Raji (cell line): ENCODE results near the gene LHFPL4.

Experiments used
- POLR2A ChIP-seq: IDR thresholded peaks from 2 replicates; pipeline ENCODE4 v1.6.1; 2011; ENCODE audit warnings: low read depth, low read length, control low read depth; ENCODE audit not compliant: insufficient read depth

Gene LHFPL4

GRCh38 chr3:9499455-9500107 is 54.0 kb downstream of the LHFPL4 start:
- TF ChIP-seq POLR2A = no peak

DNA sequence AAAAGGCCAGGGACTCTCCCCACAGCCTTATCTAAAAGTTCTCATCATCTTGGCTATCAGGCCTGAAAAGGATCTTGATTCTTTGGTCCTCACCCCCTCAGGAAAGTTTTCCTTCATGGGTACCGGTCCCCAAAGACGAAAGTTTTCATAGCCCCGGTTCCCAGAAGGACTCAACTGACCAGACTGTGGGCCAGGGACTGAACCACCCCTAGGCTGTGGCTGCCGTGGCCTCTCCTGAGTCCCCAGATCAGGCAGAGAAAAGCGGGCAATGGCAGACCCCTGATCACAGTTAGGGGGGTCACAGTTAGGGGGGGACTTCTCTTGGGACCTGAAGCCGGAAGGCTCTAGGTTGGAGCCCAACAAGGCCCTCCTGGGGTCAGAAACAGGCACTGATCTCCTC is 54.8 kb downstream of the LHFPL4 start:
- no peak for TF ChIP-seq POLR2A

DNA sequence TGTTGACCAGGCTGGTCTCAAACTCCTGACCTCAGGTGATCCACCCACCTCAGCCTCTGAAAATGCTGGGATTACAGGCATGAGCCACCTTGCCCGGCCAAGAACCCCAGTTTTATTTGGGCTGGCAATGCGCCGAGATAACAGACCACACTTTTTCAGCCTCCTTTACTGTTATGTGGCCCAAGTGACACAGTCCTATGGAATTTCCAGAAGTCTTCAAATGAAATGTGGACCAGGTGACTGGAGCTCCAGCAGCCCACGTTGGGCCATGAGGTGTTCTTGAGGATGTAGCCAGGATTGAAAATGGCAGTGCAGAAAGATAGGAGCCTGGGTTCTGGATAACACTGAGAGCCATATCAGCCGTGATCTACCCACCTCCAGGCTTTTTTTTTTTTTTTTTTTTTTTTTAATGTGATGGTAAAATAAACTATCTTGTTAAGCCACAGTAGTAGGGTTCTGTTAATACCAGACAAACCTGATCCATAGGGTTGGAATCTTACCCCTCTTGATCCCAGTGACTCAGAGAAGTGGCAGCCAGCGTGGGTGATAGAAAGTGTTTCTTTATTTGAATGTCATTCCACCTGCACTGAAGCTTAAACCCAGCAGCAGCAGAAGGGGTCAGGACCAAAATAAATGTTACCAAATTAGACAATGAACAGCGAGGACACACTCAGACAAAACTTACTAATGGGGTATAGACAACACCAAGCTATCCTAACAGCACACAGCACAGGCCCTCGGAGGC is 55.6 kb downstream of the LHFPL4 start:
- no peak for TF ChIP-seq POLR2A

GRCh38 chr3:9496893-9497292 is 56.7 kb downstream of the LHFPL4 start:
- TF ChIP-seq POLR2A = no peak

- TF ChIP-seq POLR2A = no peak
These were observed 62.1 kb downstream of the LHFPL4 start for GRCh38 chr3:9491506-9491905.

DNA sequence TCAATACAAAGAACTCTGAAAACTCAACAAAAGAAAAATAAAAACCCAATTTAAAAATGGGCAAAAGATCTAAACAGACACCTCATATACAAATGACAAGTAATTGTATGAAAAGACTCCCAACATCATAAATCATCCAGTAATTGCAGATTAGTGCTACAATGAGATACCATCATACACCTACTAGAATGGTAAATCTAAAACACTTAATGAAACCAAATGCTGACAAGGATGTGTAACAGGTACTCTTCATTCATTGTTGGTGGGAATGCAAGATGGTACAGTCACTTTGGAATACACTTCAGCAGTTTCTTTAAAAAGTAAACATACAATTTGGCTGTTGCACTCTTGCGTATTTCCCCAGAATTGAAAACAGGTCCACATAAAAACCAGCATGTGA is 68.4 kb downstream of the LHFPL4 start:
- TF ChIP-seq POLR2A = no peak

GRCh38 chr3:9480265-9480664 is 73.4 kb downstream of the LHFPL4 start:
- TF ChIP-seq POLR2A = no peak

GRCh38 chr3:9476935-9477334 is 76.7 kb downstream of the LHFPL4 start:
- no peak for TF ChIP-seq POLR2A

DNA sequence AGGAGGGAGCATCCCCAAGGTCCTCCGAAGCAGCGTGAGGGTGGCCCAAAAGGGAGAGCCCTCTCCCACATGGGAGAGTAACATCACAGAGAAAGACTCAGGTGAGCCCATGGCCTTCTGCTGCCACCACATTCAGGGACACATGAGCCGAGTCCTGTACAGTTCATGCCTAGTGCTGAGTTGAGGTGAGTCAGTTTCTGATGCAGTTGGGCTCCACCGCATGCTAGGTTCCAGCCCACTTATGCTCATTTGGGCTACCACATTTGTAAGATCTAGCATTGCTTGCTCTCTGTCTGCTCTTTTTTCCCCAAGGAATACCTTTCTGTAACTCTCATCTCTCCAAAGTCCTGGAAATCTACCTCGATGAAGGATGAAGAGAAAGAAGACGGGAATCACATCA is 79.1 kb downstream of the LHFPL4 start:
- TF ChIP-seq POLR2A = no peak

DNA sequence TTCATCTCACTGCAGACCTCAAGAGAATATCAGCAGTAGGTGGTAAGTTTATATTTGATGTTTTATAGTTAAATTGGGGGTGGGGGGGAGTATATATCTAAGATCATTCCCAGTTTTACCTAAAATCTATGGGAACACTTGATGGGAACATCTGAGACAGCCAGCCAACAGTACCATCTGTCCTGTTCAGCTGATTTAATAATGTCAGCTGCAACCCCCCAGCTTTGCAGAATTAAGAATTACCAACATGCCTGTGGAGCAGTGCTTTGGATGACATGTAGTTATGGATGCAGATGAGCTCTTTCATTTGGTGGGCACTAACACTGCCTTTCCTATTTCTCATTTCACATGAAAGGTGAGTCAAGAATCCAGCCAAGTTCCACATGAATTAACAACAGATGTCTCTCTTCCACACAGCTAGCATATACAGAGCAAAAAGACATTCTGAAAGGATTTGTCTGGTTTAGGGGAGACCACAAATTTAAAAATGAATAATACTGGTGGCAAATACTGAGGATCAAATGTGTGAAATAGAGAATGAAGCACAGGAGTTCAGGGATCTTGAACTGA is 80.0 kb downstream of the LHFPL4 start:
- TF ChIP-seq POLR2A = no peak

- TF ChIP-seq POLR2A = no peak
These were observed 83.6 kb downstream of the LHFPL4 start for GRCh38 chr3:9469986-9470385.

DNA sequence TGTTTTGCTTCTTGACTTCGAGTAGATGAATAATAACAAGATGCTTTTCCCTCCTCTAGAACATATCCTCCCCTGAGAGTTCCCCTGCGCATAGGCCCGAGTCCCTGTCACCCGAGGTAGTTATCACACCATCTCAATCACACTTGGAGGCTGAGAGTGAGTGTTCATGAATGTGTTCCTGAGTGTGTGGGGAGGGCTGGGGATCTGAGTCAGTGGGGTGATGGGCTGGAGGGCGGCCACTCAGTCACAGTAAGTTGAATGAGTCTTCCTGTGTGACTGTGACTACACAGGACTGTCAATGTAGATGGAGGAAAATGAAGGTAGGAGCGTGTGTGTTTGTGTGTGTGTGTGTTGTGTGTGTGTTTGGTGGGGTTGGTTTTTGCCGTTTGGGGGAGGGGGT is 85.2 kb downstream of the LHFPL4 start:
- TF ChIP-seq POLR2A = no peak

DNA sequence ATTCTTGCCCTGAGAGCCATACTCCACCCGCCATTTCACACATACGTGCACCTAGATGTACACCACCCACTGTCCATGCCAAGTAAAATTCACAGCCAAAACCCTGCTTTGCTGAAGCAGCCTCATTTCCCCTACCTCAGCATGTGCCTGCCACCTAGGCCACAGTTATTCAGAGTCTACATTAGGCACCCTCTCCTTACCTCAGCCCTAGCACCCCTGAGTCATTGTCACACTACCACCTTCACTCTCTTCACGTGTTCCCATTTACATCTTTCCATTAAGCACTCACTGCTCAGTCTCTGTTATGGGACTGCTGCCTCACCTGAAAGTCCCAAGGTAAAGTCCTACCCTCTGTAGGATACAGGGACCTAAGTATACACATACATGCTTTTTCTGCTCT is 86.2 kb downstream of the LHFPL4 start:
- no peak for TF ChIP-seq POLR2A

GRCh38 chr3:9455596-9456131 is 98.0 kb downstream of the LHFPL4 start:
- no peak for TF ChIP-seq POLR2A

DNA sequence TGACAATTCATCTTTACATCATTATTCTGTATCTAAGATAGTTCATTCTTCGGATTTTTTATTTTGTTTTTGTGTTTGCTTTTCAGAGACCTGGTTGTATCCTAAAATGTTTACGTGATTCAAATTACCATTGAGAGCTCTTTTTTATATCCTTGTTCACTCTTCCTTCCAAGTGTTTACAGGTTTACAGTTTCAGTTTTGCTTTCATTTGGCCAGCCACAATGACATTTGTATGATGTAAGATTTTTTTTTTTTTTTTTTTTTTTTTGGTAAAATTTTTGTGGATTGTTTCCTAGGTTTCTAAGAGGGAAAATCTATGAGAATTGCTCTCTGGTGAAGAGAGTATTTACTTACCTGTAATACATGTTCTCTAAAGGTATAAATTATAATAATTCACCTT is 101.2 kb downstream of the LHFPL4 start:
- no peak for TF ChIP-seq POLR2A

- no peak for TF ChIP-seq POLR2A
These were observed 102.6 kb downstream of the LHFPL4 start for GRCh38 chr3:9450991-9451390.
